ENCODE results near the gene UBASH3B.

UBASH3B gene

GRCh38 chr11:122791411-122791810 is 135.9 kb downstream of the UBASH3B start:
- H3K4me3 ChIP-seq (ENCODE audit: low read length): no peak overlapping the region
- DNase-seq (ENCODE audit: low read depth, low spot score): no peak

GRCh38 chr11:122791836-122792235 is 136.3 kb downstream of the UBASH3B start:
- DNase-seq (ENCODE audit: low read depth, low spot score): no peak

GRCh38 chr11:122793515-122793914 is 138.0 kb downstream of the UBASH3B start:
- no peak for DNase-seq (ENCODE audit: low read depth, low spot score)

More at GRCh38 chr11:122791836-122792235, 136.3 kb downstream of the UBASH3B start:
- H3K4me3 ChIP-seq (ENCODE audit: low read length): no peak overlapping the region

GRCh38 chr11:122795307-122795706 is 139.8 kb downstream of the UBASH3B start:
- DNase-seq (ENCODE audit: low read depth, low spot score): no peak
- H3K4me3 ChIP-seq (ENCODE audit: low read length): no peak overlapping the region

More at GRCh38 chr11:122793515-122793914, 138.0 kb downstream of the UBASH3B start:
- H3K4me3 ChIP-seq (ENCODE audit: low read length): no peak overlapping the region

- H3K4me3 ChIP-seq (ENCODE audit: low read length): no peak overlapping the region
- DNase-seq (ENCODE audit: low read depth, low spot score): peak; percentile 32
Observed at GRCh38 chr11:122796128-122796717, 140.7 kb downstream of the UBASH3B start.

GRCh38 chr11:122797651-122798050 is 142.1 kb downstream of the UBASH3B start:
- no peak overlapping the region for H3K4me3 ChIP-seq (ENCODE audit: low read length)
- no peak for DNase-seq (ENCODE audit: low read depth, low spot score)

GRCh38 chr11:122799406-122800105 is 144.0 kb downstream of the UBASH3B start:
- no peak for DNase-seq (ENCODE audit: low read depth, low spot score)
- H3K4me3 ChIP-seq (ENCODE audit: low read length): no peak overlapping the region

- no peak for DNase-seq (ENCODE audit: low read depth, low spot score)
Observed at GRCh38 chr11:122802876-122803275, 147.4 kb downstream of the UBASH3B start.

GRCh38 chr11:122803306-122803705 is 147.8 kb downstream of the UBASH3B start:
- no peak overlapping the region for H3K4me3 ChIP-seq (ENCODE audit: low read length)
- no peak for DNase-seq (ENCODE audit: low read depth, low spot score)

More at GRCh38 chr11:122802876-122803275, 147.4 kb downstream of the UBASH3B start:
- H3K4me3 ChIP-seq (ENCODE audit: low read length): no peak overlapping the region

GRCh38 chr11:122803716-122804115 is 148.2 kb downstream of the UBASH3B start:
- no peak overlapping the region for H3K4me3 ChIP-seq (ENCODE audit: low read length)
- no peak for DNase-seq (ENCODE audit: low read depth, low spot score)

GRCh38 chr11:122804161-122804560 is 148.6 kb downstream of the UBASH3B start:
- no peak for DNase-seq (ENCODE audit: low read depth, low spot score)
- no peak overlapping the region for H3K4me3 ChIP-seq (ENCODE audit: low read length)

GRCh38 chr11:122804796-122805195 is 149.3 kb downstream of the UBASH3B start:
- DNase-seq (ENCODE audit: low read depth, low spot score): no peak
- H3K4me3 ChIP-seq (ENCODE audit: low read length): no peak overlapping the region

- no peak for DNase-seq (ENCODE audit: low read depth, low spot score)
- H3K4me3 ChIP-seq (ENCODE audit: low read length): no peak overlapping the region
Observed at GRCh38 chr11:122807731-122808477, 152.4 kb downstream of the UBASH3B start.

GRCh38 chr11:122808478-122808869 is 153.0 kb downstream of the UBASH3B start:
- no peak for DNase-seq (ENCODE audit: low read depth, low spot score)
- no peak overlapping the region for H3K4me3 ChIP-seq (ENCODE audit: low read length)

- no peak overlapping the region for H3K4me3 ChIP-seq (ENCODE audit: low read length)
- no peak for DNase-seq (ENCODE audit: low read depth, low spot score)
Observed at GRCh38 chr11:122809866-122810265, 154.3 kb downstream of the UBASH3B start.

- DNase-seq (ENCODE audit: low read depth, low spot score): no peak
- H3K4me3 ChIP-seq (ENCODE audit: low read length): no peak overlapping the region
Observed at GRCh38 chr11:122811721-122812120, 156.2 kb downstream of the UBASH3B start.

- no peak overlapping the region for H3K4me3 ChIP-seq (ENCODE audit: low read length)
Observed at GRCh38 chr11:122812638-122813037, 157.1 kb downstream of the UBASH3B start.

GRCh38 chr11:122813176-122813893 is 157.8 kb downstream of the UBASH3B start:
- no peak for DNase-seq (ENCODE audit: low read depth, low spot score)
- no peak overlapping the region for H3K4me3 ChIP-seq (ENCODE audit: low read length)

More at GRCh38 chr11:122812638-122813037, 157.1 kb downstream of the UBASH3B start:
- DNase-seq (ENCODE audit: low read depth, low spot score): peak; percentile 23

- DNase-seq (ENCODE audit: low read depth, low spot score): no peak
- H3K4me3 ChIP-seq (ENCODE audit: low read length): no peak overlapping the region
Observed at GRCh38 chr11:122813894-122814270, 158.4 kb downstream of the UBASH3B start.
